HEK293 (cell line): Measurements from ENCODE around the gene MYL6B.

Experiments used
- CTCF ChIA-PET: fragments of 350-600 bp; formaldehyde crosslinking; extraction: SDS; loops from one replicate; lab custom pipeline; 2021; ENCODE audit warnings: antibody characterized with exemption; lab: Yijun Ruan, JAX
- POLR2A ChIA-PET: fragments of 300-600 bp; formaldehyde crosslinking; extraction: SDS; loops from one replicate; lab custom pipeline; 2020; ENCODE audit warnings: antibody characterized with exemption, inconsistent platforms; lab: Yijun Ruan, JAX
- H3K27ac ChIP-seq: fragments of 200-500 bp; sonication (Bioruptor generic); 2 replicates; pipeline ENCODE4 v1.5.1; 2014; ENCODE audit warnings: low read depth, low read length, control low read depth, inconsistent platforms; ENCODE audit errors: extremely low read depth
- H3K36me3 ChIP-seq, 2 experiments: fragments of 200-500 bp in 1 of 2; sonication (Bioruptor generic) in 1 of 2; 1 replicate in 1 of 2; 2 replicates in 1 of 2; pipeline ENCODE4 v1.5.1; 2014 to 2017; ENCODE audit warnings: inconsistent platforms in 2 of 2, low read length in 2 of 2; ENCODE audit not compliant: control insufficient read depth in 2 of 2, insufficient read depth in 1 of 2
- H3K4me1 ChIP-seq: fragments of 200-500 bp; sonication (Bioruptor generic); 2 replicates; pipeline ENCODE4 v1.5.1; 2014; ENCODE audit warnings: mild to moderate bottlenecking, low read length, inconsistent platforms; ENCODE audit not compliant: control insufficient read depth, insufficient read depth
- H3K4me3 ChIP-seq: 2 replicates; pipeline ENCODE4 v1.5.1; 2011; ENCODE audit warnings: low read depth, mild to moderate bottlenecking, control low read depth, low read length, moderate library complexity
- H3K9me3 ChIP-seq: fragments of 200-500 bp; sonication (Bioruptor generic); 2 replicates; pipeline ENCODE4 v1.5.1; 2014; ENCODE audit warnings: low read depth, low read length, inconsistent platforms; ENCODE audit not compliant: control insufficient read depth, insufficient read depth
- KLF1 ChIP-seq: fragments of 450-650 bp; formaldehyde crosslinking; IDR thresholded peaks from 2 replicates; pipeline ENCODE4 v1.5.1; 2016; ENCODE audit warnings: missing biosample characterization, missing genetic modification characterization
- OSR2 ChIP-seq: fragments of 450-650 bp; formaldehyde crosslinking; IDR thresholded peaks from 2 replicates; pipeline ENCODE4 v1.5.1; 2016; ENCODE audit warnings: missing biosample characterization, missing genetic modification characterization
- PRDM1 ChIP-seq: fragments of 450-650 bp; formaldehyde crosslinking; IDR thresholded peaks from 2 replicates; pipeline ENCODE4; 2016; ENCODE audit warnings: missing biosample characterization, missing genetic modification characterization
- ZBTB44 ChIP-seq: fragments of 450-650 bp; IDR thresholded peaks from 2 replicates; pipeline ENCODE4 v1.5.1; 2018; ENCODE audit warnings: missing biosample characterization, mild to moderate bottlenecking, missing genetic modification characterization
- ZNF175 ChIP-seq: fragments of 450-650 bp; formaldehyde crosslinking; IDR thresholded peaks from 2 replicates; pipeline ENCODE4 v1.5.1; 2016; ENCODE audit warnings: missing biosample characterization, missing genetic modification characterization
- ZNF223 ChIP-seq: fragments of 450-650 bp; formaldehyde crosslinking; IDR thresholded peaks from 2 replicates; pipeline ENCODE4 v1.5.1; 2016; ENCODE audit warnings: missing biosample characterization, missing genetic modification characterization
- ZNF266 ChIP-seq: fragments of 450-650 bp; formaldehyde crosslinking; IDR thresholded peaks from 2 replicates; pipeline ENCODE4 v1.5.1; 2016; ENCODE audit warnings: missing biosample characterization, missing genetic modification characterization, low read depth
- ZNF311 ChIP-seq: fragments of 450-650 bp; formaldehyde crosslinking; IDR thresholded peaks from 2 replicates; pipeline ENCODE4 v1.5.1; 2017; ENCODE audit warnings: missing biosample characterization, missing genetic modification characterization, borderline replicate concordance
- ZNF335 ChIP-seq: fragments of 450-650 bp; formaldehyde crosslinking; conservative IDR thresholded peaks from 2 replicates; pipeline ENCODE4 v1.5.1; 2016; ENCODE audit warnings: missing biosample characterization, missing genetic modification characterization
- ZNF548 ChIP-seq: fragments of 450-650 bp; formaldehyde crosslinking; IDR thresholded peaks from 2 replicates; pipeline ENCODE4 v1.5.1; 2016; ENCODE audit warnings: missing biosample characterization, missing genetic modification characterization
- ZNF600 ChIP-seq: fragments of 450-650 bp; formaldehyde crosslinking; IDR thresholded peaks from 2 replicates; pipeline ENCODE4 v1.5.1; 2016; ENCODE audit warnings: missing biosample characterization, missing genetic modification characterization
- ZNF747 ChIP-seq: fragments of 450-650 bp; formaldehyde crosslinking; IDR thresholded peaks from 2 replicates; pipeline ENCODE4 v1.5.1; 2016; ENCODE audit warnings: missing biosample characterization, missing genetic modification characterization
- ZNF830 ChIP-seq: fragments of 450-650 bp; IDR thresholded peaks from 2 replicates; pipeline ENCODE4 v1.5.0; 2018; ENCODE audit warnings: missing biosample characterization, missing genetic modification characterization, low read depth, mild to moderate bottlenecking, moderate library complexity

The MYL6B gene

DNA sequence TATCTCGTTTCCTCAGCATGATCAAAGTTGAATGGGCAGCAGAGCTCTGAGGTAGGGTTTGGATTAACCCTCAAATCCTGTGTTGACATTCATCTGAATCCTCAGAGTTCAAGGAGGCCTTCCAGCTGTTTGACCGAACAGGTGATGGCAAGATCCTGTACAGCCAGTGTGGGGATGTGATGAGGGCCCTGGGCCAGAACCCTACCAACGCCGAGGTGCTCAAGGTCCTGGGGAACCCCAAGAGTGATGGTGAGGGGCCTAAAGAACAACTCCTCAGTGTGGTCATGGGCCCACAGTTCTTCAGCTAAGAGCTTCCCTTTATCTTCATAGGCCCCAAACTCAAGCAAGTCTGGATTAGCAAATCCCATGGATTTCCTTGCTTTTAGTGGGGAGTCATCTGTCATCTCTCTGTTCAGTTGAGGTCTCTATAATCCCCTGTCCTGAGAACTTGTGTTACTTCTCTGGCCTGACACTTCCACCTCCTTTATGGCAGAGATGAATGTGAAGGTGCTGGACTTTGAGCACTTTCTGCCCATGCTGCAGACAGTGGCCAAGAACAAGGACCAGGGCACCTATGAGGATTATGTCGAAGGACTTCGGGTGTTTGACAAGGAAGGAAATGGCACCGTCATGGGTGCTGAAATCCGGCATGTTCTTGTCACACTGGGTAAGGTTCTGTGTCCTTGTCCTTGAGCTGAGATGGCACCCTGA is 7.2 kb downstream of the MYL6B start:
- Histone ChIP-seq H3K4me1 (peaks cover 3% of the 10 kb centered on the region; the same call in 1 of the 2 replicates), H3K4me3 (peak overlapping the region; percentile 90), H3K27ac (peak overlapping the region; percentile 92), H3K9me3 (no peaks in the 10 kb centered on the region), H3K36me3 (peaks cover 19 to 69% of the 10 kb centered on the region in 2 experiments)
- ChIA-PET POLR2A (interaction anchor here (0.6 to 2.8 kb wide), 11 partner anchors 11 to 62 kb away, joined by 3 to 42 read pairs (median 6); partner anchors contain the start of genes ESYT1, PA2G4, RNF41 and SMARCC2), CTCF (interaction anchor here (0.6 to 2.0 kb wide), 6 partner anchors 30 to 354 kb away, joined by 3 to 17 read pairs (median 6); partner anchors contain the start of genes ERBB3, ESYT1 and SMARCC2)
- no peak for TF ChIP-seq ZNF223
- TF ChIP-seq ZBTB44 (tag by site-specific recombination), result no peak
- TF ChIP-seq ZNF548 (tag by site-specific recombination), result no peak
- TF ChIP-seq ZNF266 (tag by site-specific recombination), result no peak
- no peak for TF ChIP-seq ZNF830
- 0 out of 2 replicates have a peak, but pooled peaks have one; percentile 0 for TF ChIP-seq ZNF600

DNA sequence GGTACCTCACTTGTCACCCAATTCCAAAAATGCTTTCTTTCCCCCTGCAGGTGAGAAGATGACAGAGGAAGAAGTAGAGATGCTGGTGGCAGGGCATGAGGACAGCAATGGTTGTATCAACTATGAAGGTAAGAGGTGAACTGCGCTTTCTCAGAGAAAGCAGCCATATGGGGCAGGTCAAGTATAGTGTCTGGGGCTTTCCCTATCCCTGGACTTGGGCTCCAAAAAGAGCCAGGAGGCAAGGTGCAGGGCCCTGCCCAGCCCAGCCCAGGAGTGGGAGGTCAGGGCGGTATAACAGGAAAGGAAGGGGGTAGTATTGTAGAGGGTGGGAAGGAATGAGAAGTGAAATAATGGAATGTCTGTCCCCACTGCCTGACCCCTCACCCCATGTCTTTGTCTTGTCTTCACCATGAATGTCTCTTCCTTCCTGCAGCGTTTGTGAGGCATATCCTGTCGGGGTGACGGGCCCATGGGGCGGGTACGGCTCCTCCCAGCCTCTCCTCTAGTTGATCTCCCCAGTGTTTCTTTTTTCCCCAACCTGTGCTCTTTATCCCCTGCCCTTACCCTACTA is 7.9 kb downstream of the MYL6B start:
- Histone ChIP-seq H3K4me3 (peak overlapping the region; percentile 90; the same call in 1 of the 2 replicates), H3K36me3 (peaks cover 20 to 69% of the 10 kb centered on the region in 2 experiments), H3K9me3 (no peaks in the 10 kb centered on the region), H3K4me1 (peaks cover 3% of the 10 kb centered on the region; the same call in 1 of the 2 replicates), H3K27ac (peak overlapping the region; percentile 29; the same call in 1 of the 2 replicates)
- ChIA-PET CTCF (interaction anchor here (1.8 to 2.9 kb wide), 3 partner anchors 29 to 81 kb away, joined by 3 to 16 read pairs (median 5); partner anchors contain the start of genes ERBB3 and SMARCC2), POLR2A (interaction anchor here (0.6 to 3.7 kb wide), 9 partner anchors 8 to 62 kb away, joined by 3 to 42 read pairs (median 8); partner anchors contain the start of genes ESYT1, MYL6B, RNF41 and SMARCC2)
- TF ChIP-seq PRDM1 (tag by site-specific recombination), result peak; percentile 66; the same call in 1 of the 2 replicates
- TF ChIP-seq ZNF175 (tag by site-specific recombination), result no peak

DNA sequence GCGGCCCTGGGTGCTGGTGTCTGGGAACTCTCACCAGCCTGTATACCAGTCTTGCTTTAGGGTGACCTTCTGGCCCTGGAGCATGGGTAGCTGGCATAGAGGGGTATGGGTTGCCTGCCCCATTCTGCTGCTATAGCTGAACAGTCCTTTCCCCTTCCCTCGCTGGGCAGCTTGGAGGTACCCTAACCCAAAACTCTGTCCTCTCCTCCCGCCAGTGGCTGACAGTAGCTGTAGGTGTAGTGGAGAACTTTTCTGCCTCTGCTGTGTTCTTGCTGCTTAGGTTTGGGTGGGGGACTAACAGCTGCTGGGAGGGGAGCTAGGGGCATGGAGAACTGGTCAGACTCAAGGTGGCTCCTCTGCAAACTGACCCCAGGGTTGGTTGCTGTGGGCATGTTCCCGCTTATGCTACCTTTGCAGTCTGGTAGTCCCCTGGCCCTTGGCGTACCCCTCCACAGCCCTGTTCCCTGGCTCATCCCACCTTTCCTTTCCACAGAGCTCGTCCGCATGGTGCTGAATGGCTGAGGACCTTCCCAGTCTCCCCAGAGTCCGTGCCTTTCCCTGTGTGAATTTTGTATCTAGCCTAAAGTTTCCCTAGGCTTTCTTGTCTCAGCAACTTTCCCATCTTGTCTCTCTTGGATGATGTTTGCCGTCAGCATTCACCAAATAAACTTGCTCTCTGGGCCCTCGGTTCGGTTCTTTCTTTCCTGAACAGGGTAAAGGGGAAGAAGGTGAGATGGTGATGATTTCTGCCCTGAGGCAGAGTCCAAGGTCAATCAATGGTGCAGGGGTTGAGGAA is 8.7 kb downstream of the MYL6B start:
- CTCF ChIA-PET, result interaction anchor here (0.6 to 2.9 kb wide), 3 partner anchors 28 to 1302 kb away, joined by 3 to 16 read pairs (median 5); partner anchors contain the start of gene SMARCC2
- peak overlapping the region; percentile 29; the same call in 1 of the 2 replicates for H3K27ac ChIP-seq
- TF ChIP-seq ZNF311 (no peak), PRDM1 (tag by site-specific recombination) (peak; percentile 58; the same call in 1 of the 2 replicates), ZNF335 (tag by site-specific recombination) (no peak)

GRCh38 chr12:56161690-56162351 is 9.4 kb downstream of the MYL6B start:
- Histone ChIP-seq H3K36me3 (peaks cover 30 to 76% of the 10 kb centered on the region in 2 experiments), H3K4me1 (peaks cover 3% of the 10 kb centered on the region; the same call in 1 of the 2 replicates), H3K27ac (peak overlapping the region; percentile 29; the same call in 1 of the 2 replicates), H3K4me3 (no peak overlapping the region), H3K9me3 (no peaks in the 10 kb centered on the region)
- ChIA-PET POLR2A (interaction anchor here (0.6 to 3.7 kb wide), 10 partner anchors 10 to 198 kb away, joined by 3 to 29 read pairs (median 4); partner anchors contain the start of genes ESYT1, MYL6B, PA2G4 and SMARCC2), CTCF (interaction anchor here (0.6 to 2.9 kb wide), 4 partner anchors 27 to 1301 kb away, joined by 3 to 16 read pairs (median 10); partner anchors contain the start of gene SMARCC2)
- TF ChIP-seq ZNF266 (tag by site-specific recombination), result no peak
- no peak for TF ChIP-seq OSR2 (tag by site-specific recombination)
- no peak for TF ChIP-seq ZNF747 (tag by site-specific recombination)
- TF ChIP-seq KLF1 (tag by site-specific recombination), result no peak
- no peak for TF ChIP-seq ZNF548 (tag by site-specific recombination)

More for the DNA sequence above, 8.7 kb downstream of the MYL6B start:
- H3K4me3 ChIP-seq, result no peak overlapping the region
- no peaks in the 10 kb centered on the region for H3K9me3 ChIP-seq
- POLR2A ChIA-PET, result interaction anchor here (0.6 to 3.7 kb wide), 10 partner anchors 9 to 199 kb away, joined by 3 to 29 read pairs (median 6); partner anchors contain the start of genes ESYT1, MYL6B, PA2G4 and RNF41
- peaks cover 3% of the 10 kb centered on the region; the same call in 1 of the 2 replicates for H3K4me1 ChIP-seq
- H3K36me3 ChIP-seq, result peaks cover 24 to 70% of the 10 kb centered on the region in 2 experiments
